ENCODE results near the gene ZNF74. TPM values are rescaled to one million over a fixed set of nuclear protein-coding genes. Genes with fewer than 3 reads are reported as not detected.

The ZNF74 gene
- total RNA-seq, 4 donors from 2014 or later, result 7.9 to 10.7 (median 9.2) TPM

DNA sequence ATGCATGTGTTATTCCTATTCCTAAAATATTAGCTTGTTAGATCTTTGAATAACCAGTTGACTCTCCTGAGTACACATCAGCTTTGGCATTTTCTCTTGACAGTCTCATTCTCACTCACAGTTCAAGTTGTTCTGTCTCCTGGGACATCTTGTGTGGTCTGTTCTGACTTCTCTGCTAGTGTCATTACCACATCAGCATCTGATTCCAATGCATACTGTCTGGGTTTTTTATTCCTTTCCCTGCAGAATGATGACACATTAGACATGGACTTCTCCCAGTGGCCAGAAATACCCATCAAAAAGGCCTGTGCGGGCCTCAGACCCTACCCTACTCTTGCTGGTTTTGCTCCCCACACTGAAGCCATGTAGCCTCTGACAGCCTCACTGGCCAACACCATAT, 2.7 kb downstream of the ZNF74 start:
- 71 to 95% methylated on average over 1 of the region's 1 CpG for WGBS, 2 donors
- Histone ChIP-seq H3K4me3 (no peak overlapping the region), H3K27ac (no peak overlapping the region), H3K4me1 (peaks cover 0 to 32% (median 13%) of the 10 kb centered on the region in 3 donors), H3K27me3 (no peaks in the 10 kb centered on the region), H3K9me3 (no peaks in the 10 kb centered on the region), H3K36me3 (peaks cover 0 to 16% (median 0%) of the 10 kb centered on the region in 3 donors)
- TF ChIP-seq POLR2A (IDR thresholded peaks at IDR 0.05), result no peak
- TF ChIP-seq, protein P1, sequence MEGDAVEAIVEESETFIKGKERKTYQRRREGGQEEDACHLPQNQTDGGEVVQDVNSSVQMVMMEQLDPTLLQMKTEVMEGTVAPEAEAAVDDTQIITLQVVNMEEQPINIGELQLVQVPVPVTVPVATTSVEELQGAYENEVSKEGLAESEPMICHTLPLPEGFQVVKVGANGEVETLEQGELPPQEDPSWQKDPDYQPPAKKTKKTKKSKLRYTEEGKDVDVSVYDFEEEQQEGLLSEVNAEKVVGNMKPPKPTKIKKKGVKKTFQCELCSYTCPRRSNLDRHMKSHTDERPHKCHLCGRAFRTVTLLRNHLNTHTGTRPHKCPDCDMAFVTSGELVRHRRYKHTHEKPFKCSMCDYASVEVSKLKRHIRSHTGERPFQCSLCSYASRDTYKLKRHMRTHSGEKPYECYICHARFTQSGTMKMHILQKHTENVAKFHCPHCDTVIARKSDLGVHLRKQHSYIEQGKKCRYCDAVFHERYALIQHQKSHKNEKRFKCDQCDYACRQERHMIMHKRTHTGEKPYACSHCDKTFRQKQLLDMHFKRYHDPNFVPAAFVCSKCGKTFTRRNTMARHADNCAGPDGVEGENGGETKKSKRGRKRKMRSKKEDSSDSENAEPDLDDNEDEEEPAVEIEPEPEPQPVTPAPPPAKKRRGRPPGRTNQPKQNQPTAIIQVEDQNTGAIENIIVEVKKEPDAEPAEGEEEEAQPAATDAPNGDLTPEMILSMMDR (IDR thresholded peaks at IDR 0.05), result no peak
- no peak for DNase-seq
- intact Hi-C loops (cut with DNase I), result no loop called here

DNA sequence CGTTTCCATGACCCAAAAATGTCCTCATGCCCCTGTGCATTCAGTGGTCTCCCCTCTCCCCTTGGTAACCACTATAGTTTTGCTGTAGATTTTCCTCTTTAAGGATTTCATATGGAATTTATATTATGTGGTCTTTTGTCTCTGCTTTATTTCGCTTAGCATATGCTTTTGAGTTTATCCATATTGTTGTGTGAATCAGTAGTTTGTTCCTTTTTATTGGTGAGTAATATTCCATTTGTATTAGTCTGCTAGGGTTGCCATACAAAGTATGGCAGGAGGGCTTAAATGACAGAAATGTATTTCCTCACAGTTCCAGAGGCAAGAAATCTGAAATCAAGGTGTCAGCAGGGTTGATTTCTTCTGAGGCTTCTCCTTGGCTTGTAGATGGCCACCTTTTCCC, 3.5 kb downstream of the ZNF74 start:
- intact Hi-C loops (cut with DNase I), result no loop called here
- 82 to 90% methylated on average over 2 of the region's 2 CpGs for WGBS, 2 donors
- no peak overlapping the region for H3K4me3 ChIP-seq

DNA sequence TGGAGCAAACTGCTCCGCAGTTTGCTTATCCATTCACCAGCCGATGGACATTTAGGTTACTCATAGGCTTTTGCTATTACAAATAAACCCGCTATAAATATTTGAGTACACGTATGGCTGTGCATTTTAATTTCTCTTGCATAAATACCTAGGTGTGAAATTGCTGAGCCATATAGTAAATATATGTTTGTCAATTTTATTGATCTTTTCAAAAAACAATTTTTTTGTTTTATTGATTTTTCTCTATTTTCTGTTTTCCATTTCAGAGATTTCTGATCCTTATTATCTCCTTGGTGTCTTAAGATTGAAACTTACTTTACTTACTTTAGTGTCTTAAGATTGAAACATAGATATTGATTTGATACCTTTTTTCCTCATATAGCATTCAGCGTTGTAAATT, 4.5 kb downstream of the ZNF74 start:
- Histone ChIP-seq H3K9me3 (no peaks in the 10 kb centered on the region), H3K36me3 (peaks cover 0 to 31% (median 0%) of the 10 kb centered on the region in 3 donors), H3K4me3 (no peak overlapping the region), H3K27me3 (no peaks in the 10 kb centered on the region), H3K4me1 (peaks cover 0 to 29% (median 11%) of the 10 kb centered on the region in 3 donors), H3K27ac (no peak overlapping the region)
- intact Hi-C loops (cut with DNase I), result no loop called here
- no peak for DNase-seq
- no peak for TF ChIP-seq POLR2A (IDR thresholded peaks at IDR 0.05)
- TF ChIP-seq, protein P1 (IDR thresholded peaks at IDR 0.05), result no peak
- 92 to 96% methylated on average over 5 of the region's 5 CpGs for WGBS, 2 donors

More for the DNA sequence above, 3.5 kb downstream of the ZNF74 start:
- H3K36me3 ChIP-seq, result peaks cover 0 to 24% (median 0%) of the 10 kb centered on the region in 3 donors
- no peaks in the 10 kb centered on the region for H3K9me3 ChIP-seq
- DNase-seq, result no peak
- TF ChIP-seq, protein P1 (IDR thresholded peaks at IDR 0.05), result no peak
- TF ChIP-seq POLR2A (IDR thresholded peaks at IDR 0.05), result no peak
- H3K27ac ChIP-seq, result no peak overlapping the region
- peaks cover 0 to 32% (median 13%) of the 10 kb centered on the region in 3 donors for H3K4me1 ChIP-seq
- no peaks in the 10 kb centered on the region for H3K27me3 ChIP-seq

DNA sequence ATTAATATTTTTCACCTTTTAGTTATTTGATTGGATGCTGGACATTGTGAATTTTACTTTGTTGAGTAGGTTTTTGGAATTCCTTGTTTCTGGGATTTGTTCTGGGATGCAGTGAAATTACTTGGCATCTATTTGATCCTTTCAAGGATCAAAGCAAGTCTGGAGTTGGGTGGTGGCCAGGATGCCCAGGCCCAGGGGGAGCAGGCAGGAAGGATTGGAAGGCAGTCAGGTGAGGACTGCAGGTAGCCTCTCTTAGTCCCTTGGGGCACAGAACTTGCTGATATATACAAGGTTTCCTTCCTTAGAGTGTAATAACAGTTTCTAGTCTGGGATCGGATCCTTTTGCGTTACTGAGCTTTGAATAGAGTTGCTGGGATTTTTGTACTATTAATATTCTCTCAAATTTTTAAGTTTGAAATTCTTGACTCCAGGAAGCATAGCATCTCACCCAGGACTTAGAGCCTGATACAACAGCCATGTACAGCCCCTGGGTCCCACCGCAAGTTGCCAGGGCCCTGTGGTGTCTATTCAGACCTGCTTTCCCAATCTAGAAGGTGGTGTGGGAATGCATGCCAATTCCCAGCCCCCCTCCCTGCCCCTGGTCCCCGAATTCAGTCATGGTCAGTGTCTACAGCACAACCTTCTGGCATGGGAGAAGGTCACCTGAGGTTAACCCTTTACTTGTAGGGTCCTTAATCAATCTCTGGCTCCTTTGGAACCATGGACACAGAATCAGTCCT, 6.1 kb downstream of the ZNF74 start:
- 63 to 93% methylated on average over 2 to 4 of the region's 4 CpGs for WGBS, 2 donors
- Histone ChIP-seq H3K4me3 (no peak overlapping the region), H3K27ac (no peak overlapping the region), H3K36me3 (peaks cover 0 to 47% (median 0%) of the 10 kb centered on the region in 3 donors), H3K4me1 (peaks cover 0 to 18% (median 3%) of the 10 kb centered on the region in 3 donors), H3K9me3 (no peaks in the 10 kb centered on the region), H3K27me3 (no peaks in the 10 kb centered on the region)
- no peak for DNase-seq
- intact Hi-C loops (cut with DNase I), result no loop called here
- no peak for TF ChIP-seq POLR2A (IDR thresholded peaks at IDR 0.05)
- TF ChIP-seq, protein P1 (IDR thresholded peaks at IDR 0.05), result no peak

DNA sequence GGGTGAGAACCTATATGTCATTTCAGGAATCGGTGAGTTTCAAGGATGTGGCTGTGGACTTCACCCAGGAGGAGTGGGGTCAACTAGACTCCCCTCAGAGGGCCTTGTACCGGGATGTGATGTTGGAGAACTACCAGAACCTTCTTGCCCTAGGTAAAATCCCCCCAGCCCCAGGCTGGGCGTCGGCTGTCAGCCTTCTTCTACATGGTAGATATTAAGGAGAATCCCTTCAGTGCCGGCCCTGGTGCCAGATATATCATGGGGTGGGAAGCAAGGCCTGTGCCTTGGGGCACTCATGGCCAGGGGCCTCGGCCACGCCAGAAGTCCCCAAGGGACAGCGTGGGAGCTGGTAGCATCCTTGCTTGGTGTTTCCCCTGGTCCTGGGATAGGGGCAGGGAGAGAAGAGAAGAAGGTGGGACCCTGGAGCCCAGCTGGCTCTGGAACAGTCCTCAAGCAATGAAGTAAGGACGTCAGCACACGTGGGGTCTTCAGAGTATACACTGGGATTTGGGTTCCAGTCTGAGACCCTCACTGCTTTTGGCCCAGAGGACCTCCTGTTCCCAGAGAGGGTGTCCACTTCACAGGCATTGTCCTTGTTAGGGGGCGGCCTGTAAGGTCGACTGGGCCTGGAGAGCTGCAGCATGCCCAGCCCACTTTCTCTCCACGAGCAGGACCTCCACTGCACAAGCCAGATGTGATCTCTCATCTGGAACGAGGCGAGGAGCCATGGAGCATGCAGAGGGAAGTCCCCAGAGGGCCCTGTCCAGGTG, 6.8 kb downstream of the ZNF74 start:
- TF ChIP-seq, protein P1 (IDR thresholded peaks at IDR 0.05), result no peak
- TF ChIP-seq POLR2A (IDR thresholded peaks at IDR 0.05), result no peak
- intact Hi-C loops (cut with DNase I), result no loop called here
- 86 to 93% methylated on average over 4 to 6 of the region's 15 CpGs for whole genome bisulfite sequencing, 2 donors
- no peaks in the 10 kb centered on the region for H3K27me3 ChIP-seq
- no peaks in the 10 kb centered on the region for H3K9me3 ChIP-seq
- no peak for DNase-seq
- H3K36me3 ChIP-seq, result peaks cover 0 to 55% (median 4%) of the 10 kb centered on the region in 3 donors
- H3K4me3 ChIP-seq, result no peak overlapping the region
- H3K27ac ChIP-seq, result no peak overlapping the region
- peaks cover 0 to 10% (median 0%) of the 10 kb centered on the region in 3 donors for H3K4me1 ChIP-seq
